Measurements from ENCODE around the gene ZEB2. TPM values are rescaled to one million over a fixed set of nuclear protein-coding genes. Genes with fewer than 3 reads are reported as not detected.

Gene ZEB2
- total and polyA plus RNA-seq, 2 of the 8 experiments (the other 6 are each of a cell fraction or from before 2014, with no cell fraction given), result 0.38 TPM; not detected in 1

- TF ChIP-seq, protein P1, sequence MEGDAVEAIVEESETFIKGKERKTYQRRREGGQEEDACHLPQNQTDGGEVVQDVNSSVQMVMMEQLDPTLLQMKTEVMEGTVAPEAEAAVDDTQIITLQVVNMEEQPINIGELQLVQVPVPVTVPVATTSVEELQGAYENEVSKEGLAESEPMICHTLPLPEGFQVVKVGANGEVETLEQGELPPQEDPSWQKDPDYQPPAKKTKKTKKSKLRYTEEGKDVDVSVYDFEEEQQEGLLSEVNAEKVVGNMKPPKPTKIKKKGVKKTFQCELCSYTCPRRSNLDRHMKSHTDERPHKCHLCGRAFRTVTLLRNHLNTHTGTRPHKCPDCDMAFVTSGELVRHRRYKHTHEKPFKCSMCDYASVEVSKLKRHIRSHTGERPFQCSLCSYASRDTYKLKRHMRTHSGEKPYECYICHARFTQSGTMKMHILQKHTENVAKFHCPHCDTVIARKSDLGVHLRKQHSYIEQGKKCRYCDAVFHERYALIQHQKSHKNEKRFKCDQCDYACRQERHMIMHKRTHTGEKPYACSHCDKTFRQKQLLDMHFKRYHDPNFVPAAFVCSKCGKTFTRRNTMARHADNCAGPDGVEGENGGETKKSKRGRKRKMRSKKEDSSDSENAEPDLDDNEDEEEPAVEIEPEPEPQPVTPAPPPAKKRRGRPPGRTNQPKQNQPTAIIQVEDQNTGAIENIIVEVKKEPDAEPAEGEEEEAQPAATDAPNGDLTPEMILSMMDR (IDR thresholded peaks at IDR 0.05; ENCODE audit: control extremely low read depth in 1 of 3, insufficient read depth in 1 of 3, low read depth in 1 of 3, low read length in 3 of 3), result no peak
- TF ChIP-seq BRCA1 (IDR thresholded peaks at IDR 0.05; ENCODE audit: low read depth, low read length), result no peak
- TF ChIP-seq, protein P2, sequence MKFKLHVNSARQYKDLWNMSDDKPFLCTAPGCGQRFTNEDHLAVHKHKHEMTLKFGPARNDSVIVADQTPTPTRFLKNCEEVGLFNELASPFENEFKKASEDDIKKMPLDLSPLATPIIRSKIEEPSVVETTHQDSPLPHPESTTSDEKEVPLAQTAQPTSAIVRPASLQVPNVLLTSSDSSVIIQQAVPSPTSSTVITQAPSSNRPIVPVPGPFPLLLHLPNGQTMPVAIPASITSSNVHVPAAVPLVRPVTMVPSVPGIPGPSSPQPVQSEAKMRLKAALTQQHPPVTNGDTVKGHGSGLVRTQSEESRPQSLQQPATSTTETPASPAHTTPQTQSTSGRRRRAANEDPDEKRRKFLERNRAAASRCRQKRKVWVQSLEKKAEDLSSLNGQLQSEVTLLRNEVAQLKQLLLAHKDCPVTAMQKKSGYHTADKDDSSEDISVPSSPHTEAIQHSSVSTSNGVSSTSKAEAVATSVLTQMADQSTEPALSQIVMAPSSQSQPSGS (IDR thresholded peaks at IDR 0.05; ENCODE audit: low read length), result no peak
These were observed 57.7 kb downstream of the ZEB2 start (continued) for GRCh38 chr2:144462266-144462665.
